Measurements from ENCODE around the gene RASGRP2.

The RASGRP2 gene

DNA sequence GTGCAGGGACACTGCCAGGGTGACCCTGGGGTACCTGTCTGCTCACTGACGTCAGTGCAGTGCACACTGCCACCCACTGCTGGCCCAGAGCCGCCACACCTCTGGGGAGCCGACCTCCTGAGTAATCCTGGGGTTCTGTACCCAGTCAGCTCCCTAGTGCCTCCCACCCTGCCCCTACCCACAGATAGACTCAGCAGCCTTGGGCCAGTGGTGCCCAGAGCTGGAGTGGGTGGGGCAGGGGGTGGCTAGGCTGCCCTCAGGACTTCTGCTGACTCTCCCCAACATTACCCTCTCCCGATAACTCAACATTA is 26.7 kb downstream of the RASGRP2 start:
- H3K27ac ChIP-seq = no peak overlapping the region
- TF ChIP-seq, protein P1, sequence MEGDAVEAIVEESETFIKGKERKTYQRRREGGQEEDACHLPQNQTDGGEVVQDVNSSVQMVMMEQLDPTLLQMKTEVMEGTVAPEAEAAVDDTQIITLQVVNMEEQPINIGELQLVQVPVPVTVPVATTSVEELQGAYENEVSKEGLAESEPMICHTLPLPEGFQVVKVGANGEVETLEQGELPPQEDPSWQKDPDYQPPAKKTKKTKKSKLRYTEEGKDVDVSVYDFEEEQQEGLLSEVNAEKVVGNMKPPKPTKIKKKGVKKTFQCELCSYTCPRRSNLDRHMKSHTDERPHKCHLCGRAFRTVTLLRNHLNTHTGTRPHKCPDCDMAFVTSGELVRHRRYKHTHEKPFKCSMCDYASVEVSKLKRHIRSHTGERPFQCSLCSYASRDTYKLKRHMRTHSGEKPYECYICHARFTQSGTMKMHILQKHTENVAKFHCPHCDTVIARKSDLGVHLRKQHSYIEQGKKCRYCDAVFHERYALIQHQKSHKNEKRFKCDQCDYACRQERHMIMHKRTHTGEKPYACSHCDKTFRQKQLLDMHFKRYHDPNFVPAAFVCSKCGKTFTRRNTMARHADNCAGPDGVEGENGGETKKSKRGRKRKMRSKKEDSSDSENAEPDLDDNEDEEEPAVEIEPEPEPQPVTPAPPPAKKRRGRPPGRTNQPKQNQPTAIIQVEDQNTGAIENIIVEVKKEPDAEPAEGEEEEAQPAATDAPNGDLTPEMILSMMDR (IDR thresholded peaks at IDR 0.05) = no peak
- H3K4me3 ChIP-seq (ENCODE audit: low read depth in 1 of 2, low read length in 1 of 2) = no peak overlapping the region
- H3K36me3 ChIP-seq = no peaks in the 10 kb centered on the region
- H3K4me1 ChIP-seq (ENCODE audit: control insufficient read depth in 1 of 2, insufficient read depth in 1 of 2, low read depth in 1 of 2, low read length in 1 of 2) = peaks cover 8 to 11% of the 10 kb centered on the region in 2 experiments
- H3K27me3 ChIP-seq = peaks cover 100% of the 10 kb centered on the region
- no peaks in the 10 kb centered on the region for H3K9me3 ChIP-seq

DNA sequence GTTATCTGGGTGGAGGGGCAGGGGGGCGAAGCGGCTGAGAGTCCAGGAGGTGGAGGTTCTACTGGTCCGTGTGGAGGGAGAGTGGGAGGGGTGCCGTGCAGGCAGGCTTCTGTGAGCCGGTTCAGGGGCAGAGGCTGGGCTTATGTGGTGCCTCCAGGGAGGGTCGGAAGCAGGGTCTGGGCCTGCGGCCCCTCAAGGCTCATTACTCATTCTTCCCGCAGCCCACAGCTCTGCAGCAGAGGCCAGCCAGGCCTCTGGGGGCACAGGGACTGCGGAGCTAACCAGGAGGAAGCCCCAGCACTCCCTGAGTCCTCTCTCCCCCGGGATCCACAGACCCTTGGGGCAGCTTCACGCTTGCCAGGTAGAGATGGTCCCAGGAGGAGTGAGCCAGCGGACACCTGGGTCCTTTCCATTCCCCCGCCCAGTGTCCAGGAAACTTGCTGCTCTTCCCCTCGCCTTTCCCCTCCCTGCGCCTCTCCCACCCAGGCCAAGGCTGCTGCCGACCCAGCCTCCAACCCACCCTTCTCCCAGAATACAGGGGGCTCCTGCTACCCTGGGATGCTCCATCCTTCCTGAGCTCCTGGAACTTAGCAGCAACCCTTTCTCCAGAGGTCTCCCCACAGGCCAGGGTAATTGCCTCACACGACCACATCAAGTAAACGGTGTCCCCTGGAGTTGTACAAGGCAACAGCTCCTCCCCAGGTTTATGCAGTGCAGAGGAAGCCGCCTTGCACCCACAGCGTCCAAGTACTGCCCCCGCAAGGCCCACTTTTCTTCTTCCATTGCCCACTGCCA is 27.3 kb downstream of the RASGRP2 start:
- no peak overlapping the region for H3K27ac ChIP-seq
- H3K4me3 ChIP-seq (ENCODE audit: low read depth in 1 of 2, low read length in 1 of 2) = no peak overlapping the region
- H3K9me3 ChIP-seq = no peaks in the 10 kb centered on the region
- H3K4me1 ChIP-seq (ENCODE audit: control insufficient read depth in 1 of 2, insufficient read depth in 1 of 2, low read depth in 1 of 2, low read length in 1 of 2) = peaks cover 8 to 14% of the 10 kb centered on the region in 2 experiments
- no peaks in the 10 kb centered on the region for H3K36me3 ChIP-seq
- peaks cover 100% of the 10 kb centered on the region for H3K27me3 ChIP-seq
- TF ChIP-seq, protein P1 (IDR thresholded peaks at IDR 0.05) = no peak

DNA sequence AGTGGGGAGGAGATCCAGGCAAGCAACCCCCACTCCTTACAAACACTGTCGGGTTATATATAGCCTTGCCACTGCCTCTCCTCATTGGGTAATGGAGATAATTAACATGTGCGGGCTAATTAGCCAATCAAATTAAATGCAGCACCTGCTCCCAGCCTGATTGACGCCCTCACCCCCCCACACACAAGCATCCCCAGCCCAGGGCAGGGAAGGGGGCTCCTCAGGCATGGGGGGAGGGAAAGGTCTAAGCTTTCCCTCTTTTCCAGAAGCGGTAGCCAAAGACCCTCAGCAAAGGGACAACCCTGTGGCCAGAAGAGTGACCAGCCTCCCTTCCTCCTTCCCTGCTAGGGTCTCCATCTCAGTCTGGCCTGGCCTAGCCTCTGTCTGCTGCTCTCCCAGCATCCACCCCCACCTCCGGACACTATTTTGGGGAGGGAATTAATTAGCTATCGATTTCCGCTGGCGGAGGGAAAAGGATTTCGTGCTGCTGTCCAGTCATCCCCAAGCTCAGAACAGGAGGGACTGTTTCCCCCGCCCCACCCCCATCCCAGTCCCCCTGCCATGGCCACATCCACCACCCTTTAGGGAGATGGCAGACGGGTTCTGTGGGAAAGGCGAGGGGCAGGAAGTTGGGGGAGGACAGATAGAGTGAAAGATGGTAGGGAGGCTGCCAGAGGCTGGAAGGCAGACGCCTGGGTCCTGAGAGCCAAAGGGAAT is 28.0 kb downstream of the RASGRP2 start:
- Histone ChIP-seq H3K4me3 (ENCODE audit: low read depth in 1 of 2, low read length in 1 of 2) (no peak overlapping the region), H3K27ac (no peak overlapping the region), H3K27me3 (peaks cover 100% of the 10 kb centered on the region), H3K36me3 (no peaks in the 10 kb centered on the region), H3K9me3 (no peaks in the 10 kb centered on the region), H3K4me1 (ENCODE audit: control insufficient read depth in 1 of 2, insufficient read depth in 1 of 2, low read depth in 1 of 2, low read length in 1 of 2) (peaks cover 8 to 14% of the 10 kb centered on the region in 2 experiments)
- TF ChIP-seq, protein P1 (IDR thresholded peaks at IDR 0.05) = no peak

DNA sequence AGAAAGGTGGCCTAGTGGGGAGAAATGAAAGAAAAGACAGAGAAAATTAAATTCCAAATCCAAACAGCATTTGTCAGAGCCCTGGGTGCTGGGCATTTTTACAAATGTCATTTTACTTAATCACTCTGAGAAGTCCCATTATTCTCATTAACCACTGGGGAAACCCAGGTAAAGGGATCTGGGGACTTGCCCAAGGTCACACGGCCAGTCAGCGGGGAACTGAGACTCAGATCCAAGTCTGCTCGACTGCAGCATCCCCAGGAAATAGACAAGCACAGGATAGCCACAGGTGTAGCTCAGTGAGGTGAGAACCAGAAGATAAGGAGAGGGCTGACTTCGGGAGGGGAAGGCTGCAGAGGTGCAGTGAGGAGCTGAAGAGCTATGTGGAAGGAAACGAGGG is 28.8 kb downstream of the RASGRP2 start:
- Histone ChIP-seq H3K4me1 (ENCODE audit: control insufficient read depth in 1 of 2, insufficient read depth in 1 of 2, low read depth in 1 of 2, low read length in 1 of 2) (peaks cover 8 to 14% of the 10 kb centered on the region in 2 experiments), H3K9me3 (no peaks in the 10 kb centered on the region), H3K4me3 (ENCODE audit: low read depth in 1 of 2, low read length in 1 of 2) (no peak overlapping the region), H3K27me3 (peaks cover 100% of the 10 kb centered on the region), H3K36me3 (no peaks in the 10 kb centered on the region), H3K27ac (no peak overlapping the region)
- TF ChIP-seq, protein P1 (IDR thresholded peaks at IDR 0.05) = no peak

DNA sequence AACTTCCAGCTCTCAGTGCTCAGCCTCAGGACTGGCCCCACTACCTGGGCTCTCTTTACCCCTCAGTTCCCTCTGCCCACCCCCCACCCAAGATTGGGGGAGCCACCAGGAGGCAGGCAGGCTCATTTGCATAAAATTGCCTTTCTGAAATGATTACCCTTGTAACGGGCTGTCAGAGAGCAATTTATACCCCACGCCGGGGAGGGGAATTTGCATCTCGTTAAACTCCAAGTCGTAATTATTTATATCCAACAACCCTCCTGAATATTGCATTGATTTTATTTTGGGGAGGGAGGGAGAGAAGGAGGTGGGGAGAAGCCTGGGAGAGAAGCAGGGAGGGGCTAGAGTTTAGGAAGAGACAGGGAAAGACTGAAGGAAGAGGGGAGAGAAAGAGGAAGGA is 29.3 kb downstream of the RASGRP2 start:
- no peaks in the 10 kb centered on the region for H3K36me3 ChIP-seq
- H3K27me3 ChIP-seq = peaks cover 100% of the 10 kb centered on the region
- peaks cover 8 to 14% of the 10 kb centered on the region in 2 experiments for H3K4me1 ChIP-seq (ENCODE audit: control insufficient read depth in 1 of 2, insufficient read depth in 1 of 2, low read depth in 1 of 2, low read length in 1 of 2)
- H3K9me3 ChIP-seq = no peaks in the 10 kb centered on the region
- H3K27ac ChIP-seq = no peak overlapping the region
- H3K4me3 ChIP-seq (ENCODE audit: low read depth in 1 of 2, low read length in 1 of 2) = no peak overlapping the region
- TF ChIP-seq, protein P1 (IDR thresholded peaks at IDR 0.05) = no peak
